ENCODE results near the gene CFL2. TPM values are rescaled to one million over a fixed set of nuclear protein-coding genes. Genes with fewer than 3 reads are reported as not detected.

Gene CFL2
- total and polyA plus RNA-seq, 2 of the 13 experiments (the other 11 are each of a cell fraction or from before 2014, with no cell fraction given) = 114 to 158 TPM

- TF ChIP-seq ZBTB37 (CRISPR knock-in tag; IDR thresholded peaks at IDR 0.05) (peak; percentile 44; the same call in 1 of the 2 replicates), ZNF460 (CRISPR knock-in tag; IDR thresholded peaks at IDR 0.05; ENCODE audit: borderline replicate concordance) (0 out of 2 replicates have a peak, but pooled peaks have one; percentile 37), ARID5B (CRISPR knock-in tag; IDR thresholded peaks at IDR 0.05) (peak; percentile 66), SAP130 (CRISPR knock-in tag; IDR thresholded peaks at IDR 0.05; ENCODE audit: low read depth) (peak; percentile 37; the same call in 1 of the 2 replicates), ZNF138 (CRISPR knock-in tag; IDR thresholded peaks at IDR 0.05; ENCODE audit: low read depth) (no peak), ADNP (CRISPR knock-in tag; IDR thresholded peaks at IDR 0.05) (peak; percentile 65; the same call in 1 of the 2 replicates), SP1 (IDR thresholded peaks at IDR 0.05) (no peak), SP1 (CRISPR knock-in tag; IDR thresholded peaks at IDR 0.05) (no peak), SIN3A (IDR thresholded peaks at IDR 0.05; ENCODE audit: borderline replicate concordance, low read depth, low read length) (no peak), SKI (IDR thresholded peaks at IDR 0.05; ENCODE audit: partially characterized antibody) (no peak), GATAD2A (CRISPR knock-in tag; IDR thresholded peaks at IDR 0.05) (0 out of 2 replicates have a peak, but pooled peaks have one; percentile 41), BORCS8-MEF2B (CRISPR knock-in tag; IDR thresholded peaks at IDR 0.05) (peak; percentile 65; the same call in 1 of the 2 replicates), ZNF17 (CRISPR knock-in tag; IDR thresholded peaks at IDR 0.05) (no peak), HNF4A (CRISPR knock-in tag; IDR thresholded peaks at IDR 0.05) (peak; percentile 68), RARA (CRISPR knock-in tag; IDR thresholded peaks at IDR 0.05) (0 out of 2 replicates have a peak, but pooled peaks have one; percentile 13), ZMYM3 (CRISPR knock-in tag; IDR thresholded peaks at IDR 0.05) (peak; percentile 99), TEAD3 (CRISPR knock-in tag; optimal IDR thresholded peaks at IDR 0.05; ENCODE audit: borderline replicate concordance) (peak; percentile 48), ELF3 (CRISPR knock-in tag; IDR thresholded peaks at IDR 0.05) (peak; percentile 57), ELF1 (CRISPR knock-in tag; IDR thresholded peaks at IDR 0.05) (0 out of 2 replicates have a peak, but pooled peaks have one; percentile 50), ZNF292 (CRISPR knock-in tag; IDR thresholded peaks at IDR 0.05; ENCODE audit: borderline replicate concordance, low read depth) (peak; percentile 91; the same call in 1 of the 2 replicates), MIER3 (CRISPR knock-in tag; IDR thresholded peaks at IDR 0.05; ENCODE audit: borderline replicate concordance) (peak; percentile 58; the same call in 1 of the 2 replicates), ZNF772 (CRISPR knock-in tag; IDR thresholded peaks at IDR 0.05) (no peak), ZNF619 (CRISPR knock-in tag; IDR thresholded peaks at IDR 0.05) (0 out of 2 replicates have a peak, but pooled peaks have one; percentile 35), RBAK (CRISPR knock-in tag; IDR thresholded peaks at IDR 0.05) (peak; percentile 93), THYN1 (CRISPR knock-in tag; IDR thresholded peaks at IDR 0.05; ENCODE audit: borderline replicate concordance, low read depth) (no peak), ZNF501 (CRISPR knock-in tag; IDR thresholded peaks at IDR 0.05) (peak; percentile 67)
Measured at GRCh38 chr14:34685819-34686428, 28.5 kb downstream of the CFL2 start (continued).

Measured in HepG2 (cell line).